Bone marrow (tissue), 2 donors: ENCODE data around the gene FZD10.

Source experiments
- DNase-seq, 2 donors: peaks; one replicate each; lab custom pipeline; 2025; lab: John Stamatoyannopoulos, UW

FZD10 gene

DNA sequence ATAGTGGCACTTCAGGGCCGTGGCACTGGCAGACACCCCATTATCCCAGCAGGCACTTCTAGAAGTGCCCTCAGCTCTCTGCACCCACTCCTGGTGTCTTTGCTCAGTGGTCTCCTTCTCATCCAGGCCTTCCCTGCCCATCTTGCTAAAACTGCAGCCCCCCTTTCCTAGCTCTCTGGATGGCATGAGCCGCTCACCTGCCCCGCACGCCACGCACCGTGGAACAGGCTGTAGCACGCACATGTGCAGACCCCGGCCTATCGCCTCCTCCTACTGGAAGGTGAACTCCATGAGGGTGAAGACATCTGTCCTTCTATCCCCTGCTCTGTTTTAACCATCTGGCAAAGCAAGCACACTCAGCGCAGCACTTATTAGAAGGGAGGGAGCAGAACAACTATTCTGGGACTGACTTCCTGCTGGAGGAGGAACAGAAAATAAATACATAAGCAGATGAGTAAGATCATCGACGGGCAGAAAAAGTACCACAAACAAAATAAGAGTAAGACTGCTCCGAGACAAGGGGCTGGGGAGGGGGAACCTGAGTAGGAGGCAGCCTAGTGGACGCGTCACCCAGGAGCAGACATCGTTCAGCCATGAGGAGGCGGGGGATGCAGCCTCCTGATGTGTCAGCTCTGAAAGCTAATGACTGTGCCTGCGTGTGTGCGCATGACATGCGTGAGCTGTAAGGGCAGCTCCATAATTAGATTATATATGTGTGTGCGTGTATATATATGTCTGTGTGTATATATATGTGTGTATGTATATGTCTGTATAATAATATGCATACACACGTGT lies 7.8 kb upstream of the FZD10 start:
- DNase-seq = no peak

DNA sequence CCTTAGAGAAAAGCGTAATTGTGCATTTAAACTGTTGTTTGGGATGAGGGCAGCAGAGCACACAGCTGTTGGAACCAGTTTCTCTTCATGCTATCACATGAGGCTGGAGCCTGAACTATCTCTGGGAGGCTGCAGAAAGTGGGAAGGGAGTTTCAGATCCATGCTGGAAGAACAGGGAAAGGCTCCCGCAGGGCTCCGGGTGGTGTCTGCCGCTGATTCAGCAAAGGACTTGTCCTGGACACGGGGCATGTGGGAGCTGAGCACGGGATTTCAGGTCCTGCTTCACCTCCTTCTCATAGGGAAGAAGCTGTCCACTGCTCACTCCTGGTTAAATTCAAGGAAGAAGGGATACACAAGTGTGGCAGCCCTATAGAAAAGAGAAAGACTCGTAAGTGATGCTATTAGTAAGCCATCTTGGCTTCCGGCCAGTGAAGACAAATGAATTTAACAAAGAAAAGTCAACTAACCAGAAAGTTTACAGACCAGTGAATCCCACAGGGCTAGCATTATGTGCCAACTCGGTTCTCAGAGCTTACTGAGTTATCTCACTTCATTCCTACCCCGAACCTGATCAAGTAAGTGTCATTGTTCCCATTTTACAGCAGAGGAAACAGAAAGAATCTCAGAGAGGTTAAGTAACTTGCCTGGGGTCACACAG lies 6.7 kb upstream of the FZD10 start:
- DNase-seq = no peak

DNA sequence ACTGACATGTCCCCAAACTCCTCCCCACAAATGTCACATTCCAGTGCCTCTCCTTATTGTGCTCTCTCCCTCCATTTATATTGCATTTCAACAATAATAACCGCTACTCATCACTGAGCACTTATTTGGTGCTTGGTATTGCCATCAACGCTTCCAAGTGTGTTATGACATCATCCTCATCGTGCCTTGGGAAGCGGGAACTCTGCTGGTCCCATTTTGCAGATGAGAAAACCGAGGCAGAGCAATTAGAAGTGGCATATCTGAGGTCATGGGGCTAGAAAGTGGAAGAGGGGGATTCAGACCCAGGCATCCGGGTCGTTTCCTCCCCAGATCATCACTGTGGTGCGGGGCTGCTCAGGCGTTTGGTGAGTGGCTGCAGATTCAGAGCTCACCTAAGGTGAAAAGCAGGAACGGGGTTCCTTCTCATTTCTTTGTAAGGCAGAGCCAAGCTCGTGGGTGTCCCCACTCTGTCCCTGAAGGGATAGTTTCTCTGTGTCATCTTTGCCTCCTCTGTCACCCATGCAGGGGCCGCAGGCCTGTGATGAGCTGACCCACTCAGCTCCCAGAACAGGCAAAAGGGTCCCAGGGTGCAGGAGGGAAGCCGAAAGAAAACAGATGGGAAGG lies 5.5 kb upstream of the FZD10 start:
- no peak for DNase-seq

DNA sequence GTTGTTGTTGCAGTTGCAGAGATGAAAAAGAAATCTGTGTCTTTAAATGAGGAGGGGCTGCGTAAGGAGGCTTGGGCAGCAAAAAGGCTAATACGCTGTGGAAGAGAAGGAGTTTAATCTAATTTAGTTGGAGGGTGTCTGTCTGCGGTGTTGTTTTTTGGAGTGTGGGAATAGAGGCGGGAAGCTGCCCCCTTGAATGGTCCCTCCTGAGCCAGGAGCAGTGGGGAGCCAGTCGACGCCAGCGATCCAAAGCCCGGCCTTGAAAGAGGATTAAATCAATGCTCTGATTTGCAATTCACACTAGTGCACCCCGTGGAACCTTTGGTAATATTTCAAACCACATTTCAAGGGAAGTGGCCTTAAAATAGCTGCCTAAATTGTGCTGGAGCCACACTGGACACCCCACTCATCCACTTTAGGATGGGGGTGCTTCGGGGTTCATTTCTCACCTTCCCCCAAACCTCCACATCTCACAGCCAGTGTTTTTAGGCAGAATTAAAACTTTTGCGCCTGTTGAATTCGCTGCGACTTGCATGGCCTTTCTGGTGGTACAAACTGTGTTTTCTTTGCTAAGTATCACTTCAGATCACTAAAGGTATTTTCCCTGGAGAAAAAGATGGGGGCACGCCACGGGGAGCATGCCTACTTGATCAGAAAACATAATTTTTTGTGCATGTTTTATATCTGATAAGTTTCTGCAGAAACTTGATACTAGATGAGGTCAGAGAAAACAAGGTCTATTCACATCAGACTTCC lies 4.1 kb upstream of the FZD10 start:
- no peak for DNase-seq

DNA sequence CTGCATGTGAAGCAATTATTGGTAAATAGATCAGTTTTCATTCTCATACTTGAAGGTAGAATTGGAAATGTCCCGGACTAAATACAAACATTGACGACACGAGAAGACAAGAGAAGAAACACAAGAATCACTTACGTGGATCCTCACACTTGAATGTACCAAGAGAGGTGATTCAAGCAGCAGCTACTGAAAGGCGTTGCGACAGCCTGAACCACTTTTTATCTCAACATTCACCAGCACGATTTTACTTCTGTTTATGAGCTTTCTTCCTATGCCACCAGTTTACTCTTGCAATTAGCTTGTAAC lies 3.6 kb upstream of the FZD10 start:
- DNase-seq = no peak

DNA sequence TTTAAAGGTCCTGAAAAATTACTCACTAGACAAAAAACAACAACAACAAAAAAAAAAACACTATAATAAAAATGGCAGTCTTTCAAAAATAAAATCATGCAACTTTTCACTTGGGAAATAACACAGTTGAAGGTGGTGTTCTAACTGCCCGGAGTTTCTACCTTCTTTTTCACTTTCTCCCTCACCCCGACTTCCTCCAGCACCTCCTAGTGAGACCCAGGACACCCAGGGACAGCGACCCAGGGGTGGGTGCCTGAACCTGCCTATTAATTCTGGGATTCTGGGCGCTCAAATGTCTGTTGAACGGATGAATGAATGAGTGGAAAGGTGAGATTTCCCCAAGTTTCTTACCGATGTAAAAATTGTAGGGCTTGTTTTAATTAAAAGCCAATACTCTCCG lies 2.0 kb upstream of the FZD10 start:
- no peak for DNase-seq

DNA sequence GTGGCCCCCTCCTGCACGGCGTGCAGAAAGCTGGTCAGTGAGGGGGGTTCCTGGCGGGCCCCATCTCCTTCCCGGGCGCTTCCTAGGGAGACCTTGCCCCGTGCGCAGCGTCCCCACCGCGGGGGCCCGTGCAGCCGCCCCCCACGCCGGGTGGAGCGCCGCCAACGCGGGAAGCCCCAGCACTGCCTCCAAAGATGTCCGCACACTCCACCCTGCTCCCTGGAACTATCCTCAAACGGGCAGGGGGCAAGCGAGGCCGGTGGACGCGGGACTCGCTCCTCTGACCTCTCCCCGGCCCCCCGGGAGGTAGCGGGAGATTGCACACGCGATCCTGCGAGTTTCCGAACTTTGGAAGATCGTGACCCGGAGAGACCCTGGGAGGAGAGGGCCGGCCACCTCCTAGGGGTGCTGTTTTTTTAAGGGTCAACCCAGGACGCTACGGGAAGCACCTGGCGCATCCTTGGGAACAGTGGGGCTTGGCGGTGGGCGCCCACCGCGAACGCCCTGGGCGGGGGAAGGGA lies 1.5 kb upstream of the FZD10 start:
- no peak for DNase-seq

DNA sequence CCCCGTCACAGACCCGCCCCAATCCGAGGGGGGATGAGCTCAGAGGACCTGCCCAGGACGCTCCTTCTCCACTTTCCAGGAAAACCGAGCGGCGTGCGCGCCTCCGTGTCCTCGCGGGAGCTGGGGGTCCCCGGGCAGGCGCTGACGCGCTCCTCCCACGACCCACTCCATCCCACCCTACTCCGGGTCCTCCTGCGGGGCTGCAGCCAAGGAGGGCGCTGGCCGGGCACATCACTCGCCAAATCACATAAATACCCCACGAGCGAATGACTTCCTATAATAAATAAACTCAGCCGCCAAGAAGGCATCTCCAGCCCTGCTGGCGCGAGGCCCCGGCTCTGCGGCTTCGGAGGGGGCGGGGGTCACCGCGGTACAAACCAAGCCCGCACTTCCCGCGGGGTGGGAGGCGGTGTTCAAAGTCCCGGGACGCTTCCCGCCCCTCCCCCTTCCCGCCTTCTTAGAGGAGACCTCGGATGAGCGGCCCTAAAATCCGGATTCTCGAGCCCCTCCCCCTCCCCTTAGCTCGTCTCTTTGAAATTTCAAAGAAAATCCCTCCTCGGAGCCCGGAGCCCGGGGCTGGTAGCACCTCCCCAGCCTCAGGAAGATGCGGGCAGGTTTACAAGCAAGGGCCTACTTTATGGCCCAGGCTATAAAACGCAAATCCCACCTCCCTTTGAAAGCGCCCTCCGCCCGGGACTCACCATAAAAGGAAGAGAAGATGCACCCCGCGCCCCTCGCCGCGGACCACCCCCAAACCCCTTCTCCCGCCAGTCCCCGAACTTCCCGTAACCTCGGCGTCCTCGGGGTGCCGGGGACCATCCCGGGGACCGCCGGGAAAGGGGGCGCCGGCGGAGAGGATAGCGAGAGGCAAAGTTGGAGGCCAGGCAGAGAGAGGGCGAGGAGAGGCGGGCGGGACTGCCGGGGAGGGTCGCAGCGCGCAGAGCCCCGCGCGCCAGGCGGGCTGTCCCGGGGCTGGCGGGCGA lies 712 bp upstream of the FZD10 start:
- no peak for DNase-seq

DNA sequence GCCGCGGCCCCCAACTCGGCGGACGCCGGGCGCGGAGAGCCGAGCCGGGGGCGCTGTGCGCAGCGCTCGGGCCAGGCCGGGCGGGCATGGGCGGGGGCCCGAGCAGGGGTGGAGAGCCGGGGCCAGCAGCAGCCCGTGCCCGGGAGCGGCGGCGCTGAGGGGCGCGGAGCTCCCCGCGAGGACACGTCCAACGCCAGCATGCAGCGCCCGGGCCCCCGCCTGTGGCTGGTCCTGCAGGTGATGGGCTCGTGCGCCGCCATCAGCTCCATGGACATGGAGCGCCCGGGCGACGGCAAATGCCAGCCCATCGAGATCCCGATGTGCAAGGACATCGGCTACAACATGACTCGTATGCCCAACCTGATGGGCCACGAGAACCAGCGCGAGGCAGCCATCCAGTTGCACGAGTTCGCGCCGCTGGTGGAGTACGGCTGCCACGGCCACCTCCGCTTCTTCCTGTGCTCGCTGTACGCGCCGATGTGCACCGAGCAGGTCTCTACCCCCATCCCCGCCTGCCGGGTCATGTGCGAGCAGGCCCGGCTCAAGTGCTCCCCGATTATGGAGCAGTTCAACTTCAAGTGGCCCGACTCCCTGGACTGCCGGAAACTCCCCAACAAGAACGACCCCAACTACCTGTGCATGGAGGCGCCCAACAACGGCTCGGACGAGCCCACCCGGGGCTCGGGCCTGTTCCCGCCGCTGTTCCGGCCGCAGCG lies 639 bp downstream of the FZD10 start:
- DNase-seq = no peak

DNA sequence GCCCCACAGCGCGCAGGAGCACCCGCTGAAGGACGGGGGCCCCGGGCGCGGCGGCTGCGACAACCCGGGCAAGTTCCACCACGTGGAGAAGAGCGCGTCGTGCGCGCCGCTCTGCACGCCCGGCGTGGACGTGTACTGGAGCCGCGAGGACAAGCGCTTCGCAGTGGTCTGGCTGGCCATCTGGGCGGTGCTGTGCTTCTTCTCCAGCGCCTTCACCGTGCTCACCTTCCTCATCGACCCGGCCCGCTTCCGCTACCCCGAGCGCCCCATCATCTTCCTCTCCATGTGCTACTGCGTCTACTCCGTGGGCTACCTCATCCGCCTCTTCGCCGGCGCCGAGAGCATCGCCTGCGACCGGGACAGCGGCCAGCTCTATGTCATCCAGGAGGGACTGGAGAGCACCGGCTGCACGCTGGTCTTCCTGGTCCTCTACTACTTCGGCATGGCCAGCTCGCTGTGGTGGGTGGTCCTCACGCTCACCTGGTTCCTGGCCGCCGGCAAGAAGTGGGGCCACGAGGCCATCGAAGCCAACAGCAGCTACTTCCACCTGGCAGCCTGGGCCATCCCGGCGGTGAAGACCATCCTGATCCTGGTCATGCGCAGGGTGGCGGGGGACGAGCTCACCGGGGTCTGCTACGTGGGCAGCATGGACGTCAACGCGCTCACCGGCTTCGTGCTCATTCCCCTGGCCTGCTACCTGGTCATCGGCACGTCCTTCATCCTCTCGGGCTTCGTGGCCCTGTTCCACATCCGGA lies 1.4 kb downstream of the FZD10 start:
- no peak for DNase-seq

DNA sequence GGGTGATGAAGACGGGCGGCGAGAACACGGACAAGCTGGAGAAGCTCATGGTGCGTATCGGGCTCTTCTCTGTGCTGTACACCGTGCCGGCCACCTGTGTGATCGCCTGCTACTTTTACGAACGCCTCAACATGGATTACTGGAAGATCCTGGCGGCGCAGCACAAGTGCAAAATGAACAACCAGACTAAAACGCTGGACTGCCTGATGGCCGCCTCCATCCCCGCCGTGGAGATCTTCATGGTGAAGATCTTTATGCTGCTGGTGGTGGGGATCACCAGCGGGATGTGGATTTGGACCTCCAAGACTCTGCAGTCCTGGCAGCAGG lies 1.9 kb downstream of the FZD10 start:
- no peak for DNase-seq

DNA sequence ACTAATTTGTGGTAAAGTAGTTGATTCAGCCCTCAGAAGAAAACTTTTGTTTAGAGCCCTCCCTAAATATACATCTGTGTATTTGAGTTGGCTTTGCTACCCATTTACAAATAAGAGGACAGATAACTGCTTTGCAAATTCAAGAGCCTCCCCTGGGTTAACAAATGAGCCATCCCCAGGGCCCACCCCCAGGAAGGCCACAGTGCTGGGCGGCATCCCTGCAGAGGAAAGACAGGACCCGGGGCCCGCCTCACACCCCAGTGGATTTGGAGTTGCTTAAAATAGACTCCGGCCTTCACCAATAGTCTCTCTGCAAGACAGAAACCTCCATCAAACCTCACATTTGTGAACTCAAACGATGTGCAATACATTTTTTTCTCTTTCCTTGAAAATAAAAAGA lies 2.7 kb downstream of the FZD10 start:
- no peak for DNase-seq

DNA sequence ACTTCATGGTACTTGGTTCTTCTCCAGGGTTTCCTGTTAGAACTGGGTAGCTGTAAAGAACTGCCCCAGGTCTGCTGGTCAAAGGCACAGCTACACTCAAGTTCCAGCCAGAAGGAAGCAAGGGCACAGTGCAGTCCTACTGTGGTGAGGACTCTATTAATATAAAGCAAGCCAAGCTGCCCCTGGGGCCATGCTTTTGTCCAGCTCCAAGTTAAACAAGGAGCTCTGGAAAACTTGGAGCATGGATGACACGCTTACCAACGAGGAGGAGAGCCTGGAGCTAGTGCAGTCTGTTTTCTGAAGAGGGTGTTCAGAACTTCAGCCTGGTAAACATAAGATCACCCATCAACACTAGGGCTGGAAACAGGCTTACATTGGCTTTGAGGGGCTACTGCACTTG lies 4.0 kb downstream of the FZD10 start:
- DNase-seq = no peak

DNA sequence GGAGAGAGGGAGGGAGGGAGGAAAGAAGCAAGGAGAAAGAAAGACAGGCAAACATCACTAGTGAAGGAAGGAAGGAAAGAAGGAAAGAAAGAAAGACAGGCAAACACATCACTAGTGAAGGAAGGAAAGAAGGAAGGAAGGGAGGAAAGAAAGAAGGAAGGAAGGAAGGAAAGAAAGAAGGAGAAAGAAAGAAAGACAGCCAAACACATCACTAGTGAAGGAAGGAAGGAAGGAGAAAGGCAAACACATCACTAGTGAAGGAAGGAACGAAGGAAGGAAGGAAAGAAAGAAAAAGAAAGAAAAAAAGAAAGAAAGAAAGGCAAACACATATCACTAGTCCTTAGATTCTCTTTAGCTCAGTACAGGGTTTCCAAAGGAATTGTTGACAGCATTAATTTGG lies 5.3 kb downstream of the FZD10 start:
- DNase-seq = no peak

DNA sequence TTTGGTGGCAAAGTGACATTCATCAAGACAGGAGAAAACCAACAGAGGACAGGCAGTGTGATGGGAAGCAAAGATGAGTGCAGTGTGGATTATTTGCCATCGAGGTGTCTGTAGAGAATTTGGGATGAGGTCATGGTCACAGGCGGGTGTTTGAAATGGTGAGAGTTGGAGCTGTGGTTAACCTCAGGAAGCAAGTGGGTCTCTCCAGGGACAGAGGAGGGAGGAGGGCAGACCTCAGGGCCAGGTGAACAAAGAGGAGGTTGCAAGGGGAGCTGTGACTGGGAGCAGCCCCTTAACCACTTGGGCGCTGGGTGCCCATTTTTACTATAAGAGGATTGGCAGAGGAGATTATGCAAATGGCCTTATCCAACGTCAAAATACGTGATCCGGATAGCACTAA lies 7.0 kb downstream of the FZD10 start:
- DNase-seq = no peak

DNA sequence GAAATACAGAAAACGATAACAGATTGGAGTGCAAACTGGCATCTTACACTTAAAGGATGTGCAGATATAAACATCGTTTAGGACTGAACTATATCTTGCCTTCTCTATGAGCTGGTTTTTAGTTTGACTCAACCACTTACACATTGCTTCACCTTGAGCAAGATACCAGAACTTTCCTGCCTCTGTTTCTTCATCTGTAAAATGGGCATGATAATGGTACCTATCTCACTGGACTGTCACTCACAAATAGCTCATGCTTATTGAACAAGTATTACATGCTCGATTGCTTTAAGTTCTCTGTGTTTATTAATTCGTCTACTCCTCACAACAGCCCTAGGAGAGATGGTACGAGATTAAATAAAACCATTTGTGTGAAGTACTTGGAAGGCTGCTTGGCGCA lies 7.7 kb downstream of the FZD10 start:
- no peak for DNase-seq

DNA sequence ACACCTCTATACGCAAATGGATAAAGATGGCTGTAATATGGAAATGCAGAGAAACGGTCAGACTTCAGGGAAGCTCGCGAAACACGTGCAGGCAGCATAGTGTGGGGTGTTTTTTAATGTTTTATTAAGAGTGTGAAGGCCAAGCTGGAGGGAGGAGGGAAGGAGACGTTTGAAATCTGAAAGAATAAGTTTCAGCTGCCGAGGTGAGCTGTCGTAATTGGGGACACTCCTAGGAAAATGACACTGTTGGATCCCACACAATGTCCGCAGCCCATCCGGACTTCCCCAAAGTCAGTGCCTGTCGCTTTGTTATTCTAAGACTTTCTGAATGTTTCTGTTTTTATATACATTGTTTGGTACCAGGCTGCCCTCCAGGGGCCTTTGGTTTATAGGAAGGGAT lies 8.3 kb downstream of the FZD10 start:
- no peak for DNase-seq

DNA sequence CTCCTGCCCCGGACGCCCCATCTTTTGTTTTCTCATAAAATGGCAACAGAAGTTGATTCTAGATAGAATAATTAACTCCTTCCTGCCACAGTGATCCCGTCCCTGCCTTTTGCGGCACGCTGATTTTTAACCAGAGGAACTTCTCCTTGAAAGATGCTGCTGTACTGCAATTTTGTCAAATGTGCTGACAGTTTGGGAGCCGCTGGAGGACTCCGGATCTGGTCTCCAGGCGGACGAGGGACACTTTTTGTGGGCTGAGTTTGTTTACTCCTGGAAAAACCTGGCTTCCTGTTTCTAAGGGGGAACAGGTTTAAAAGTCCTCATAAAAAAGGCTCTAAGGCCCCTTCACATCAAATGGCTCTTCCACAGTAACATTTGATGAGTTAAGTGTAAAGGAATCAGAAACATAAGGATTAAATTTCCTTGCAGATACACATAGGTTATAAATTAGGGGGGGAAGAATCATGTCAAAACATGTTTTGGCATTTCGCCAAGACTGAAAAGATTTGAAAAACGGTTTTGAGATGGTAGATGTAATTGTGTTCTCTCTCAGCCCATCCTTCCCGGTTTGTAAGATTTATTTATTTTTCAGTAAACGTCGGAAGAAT lies 15.5 kb downstream of the FZD10 start:
- DNase-seq = no peak

DNA sequence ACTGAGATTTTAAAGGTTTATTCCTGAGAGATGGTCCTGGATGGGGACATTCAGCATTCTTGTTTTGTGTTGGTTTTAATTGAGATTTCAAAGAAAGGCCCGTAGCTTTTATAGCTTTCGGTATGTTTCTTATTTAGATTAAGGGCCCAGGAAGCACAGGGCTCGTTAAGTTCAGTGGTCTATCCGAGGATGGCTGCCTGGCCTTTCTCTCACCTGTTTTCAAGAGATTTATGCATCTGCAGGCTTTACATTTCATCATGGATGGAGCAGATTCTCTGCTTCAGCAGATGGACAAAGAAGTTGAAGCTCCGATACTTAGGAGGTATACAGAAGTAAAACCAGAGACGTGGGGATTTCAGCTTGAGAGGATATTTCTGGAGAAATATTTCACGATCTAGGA lies 16.0 kb downstream of the FZD10 start:
- no peak for DNase-seq

DNA sequence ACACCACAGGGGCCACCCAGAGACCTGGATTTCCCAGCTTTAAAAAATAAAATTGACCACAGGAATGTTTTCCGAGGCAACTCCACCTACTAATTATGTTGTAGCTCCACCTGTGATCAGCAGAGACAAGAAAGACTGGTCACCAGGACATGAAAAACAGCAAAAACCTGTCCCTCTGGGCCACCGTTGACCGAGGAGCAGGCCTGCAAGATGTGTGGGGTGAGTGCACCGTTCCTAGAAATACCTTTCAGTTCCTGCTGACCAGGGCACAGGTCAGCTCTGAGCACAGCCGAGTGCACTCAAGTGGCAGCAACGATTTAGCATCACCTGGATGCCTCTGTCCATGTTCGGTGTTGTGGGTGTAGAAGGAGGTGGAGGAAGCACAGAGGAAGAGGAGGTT lies 16.9 kb downstream of the FZD10 start:
- DNase-seq = no peak
